Activated T-cell treated with anti-CD3 and anti-CD28 coated beads, Interleukin-2, amount 50 U/mL, for 48 hours (primary cell): Measurements from ENCODE around the gene CCNB1.
"Not testable (repeated sequence)": the region's sequence is repeated elsewhere in the genome, so short reads cannot be mapped to it uniquely, and the experiment has no call there.

Experiments used
- DNase-seq, 2 experiments: peaks; one replicate each; pipeline ENCODE4 v3.0.0-alpha.2; 2020

CCNB1 gene

DNA sequence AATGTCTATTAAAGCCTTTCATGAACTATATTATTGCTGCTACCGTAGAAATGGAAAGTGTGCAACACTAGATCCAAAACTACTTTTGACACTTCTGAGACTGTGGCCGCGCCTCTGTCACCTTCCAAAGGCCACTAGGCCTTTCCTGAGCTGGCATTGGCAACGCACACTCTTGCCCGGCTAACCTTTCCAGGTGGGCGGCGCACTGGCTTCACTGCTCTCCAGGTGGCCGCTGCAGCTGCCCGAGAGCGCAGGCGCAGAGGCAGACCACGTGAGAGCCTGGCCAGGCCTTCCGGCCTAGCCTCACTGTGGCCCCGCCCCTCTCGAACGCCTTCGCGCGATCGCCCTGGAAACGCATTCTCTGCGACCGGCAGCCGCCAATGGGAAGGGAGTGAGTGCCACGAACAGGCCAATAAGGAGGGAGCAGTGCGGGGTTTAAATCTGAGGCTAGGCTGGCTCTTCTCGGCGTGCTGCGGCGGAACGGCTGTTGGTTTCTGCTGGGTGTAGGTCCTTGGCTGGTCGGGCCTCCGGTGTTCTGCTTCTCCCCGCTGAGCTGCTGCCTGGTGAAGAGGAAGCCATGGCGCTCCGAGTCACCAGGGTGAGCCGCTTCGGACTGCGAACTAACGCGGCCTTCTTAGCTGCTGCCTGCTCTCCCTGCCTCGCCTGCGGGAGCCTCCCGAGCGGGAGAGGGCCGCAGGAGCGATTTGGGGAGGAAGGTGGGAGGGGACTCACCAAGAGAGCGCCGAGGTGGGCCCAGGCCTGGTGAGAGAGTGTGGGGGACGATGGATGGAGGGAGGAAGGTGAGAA, at the start of gene CCNB1:
Gene CCNB1, plus strand, starts transcription at position 465 of the 807 bp plus-strand sequence. Its CDS starts 113 bp downstream, at position 578.
- DNase-seq: peak; percentile 99

DNA sequence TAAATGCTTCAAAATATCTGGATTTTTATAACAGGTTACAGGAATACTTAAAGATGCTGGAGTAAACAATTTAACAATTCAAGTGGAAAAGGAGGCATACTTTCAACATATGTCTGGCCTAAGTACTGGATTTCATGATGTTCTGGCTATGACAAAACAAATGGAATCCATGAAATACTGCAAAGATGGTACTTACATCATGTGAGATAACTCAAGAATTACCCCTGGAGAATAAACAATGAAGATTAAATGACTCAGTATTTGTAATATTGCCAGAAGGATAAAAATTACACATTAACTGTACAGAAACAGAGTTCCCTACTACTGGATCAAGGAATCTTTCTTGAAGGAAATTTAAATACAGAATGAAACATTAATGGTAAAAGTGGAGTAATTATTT, 37.5 kb upstream of the CCNB1 start:
- DNase-seq: no peak

DNA sequence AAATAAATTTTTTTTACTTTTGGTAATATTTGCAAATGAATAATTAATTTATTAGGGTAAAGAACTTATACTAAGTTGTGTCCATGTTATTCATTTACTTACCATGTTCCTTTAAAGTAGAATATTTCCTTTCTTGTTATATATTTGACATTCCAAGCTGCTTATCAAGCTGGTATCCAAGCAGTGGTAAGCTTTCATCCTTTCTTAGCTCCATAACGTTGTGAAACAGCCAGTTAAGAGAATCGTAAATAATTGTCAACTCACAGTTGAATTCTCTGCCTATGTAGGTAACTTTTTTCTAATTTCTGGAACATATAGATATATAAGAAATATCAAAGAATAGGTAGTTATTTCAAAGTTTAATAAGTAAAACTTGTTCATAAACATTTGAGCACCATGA, 36.7 kb upstream of the CCNB1 start:
- no peak for DNase-seq

DNA sequence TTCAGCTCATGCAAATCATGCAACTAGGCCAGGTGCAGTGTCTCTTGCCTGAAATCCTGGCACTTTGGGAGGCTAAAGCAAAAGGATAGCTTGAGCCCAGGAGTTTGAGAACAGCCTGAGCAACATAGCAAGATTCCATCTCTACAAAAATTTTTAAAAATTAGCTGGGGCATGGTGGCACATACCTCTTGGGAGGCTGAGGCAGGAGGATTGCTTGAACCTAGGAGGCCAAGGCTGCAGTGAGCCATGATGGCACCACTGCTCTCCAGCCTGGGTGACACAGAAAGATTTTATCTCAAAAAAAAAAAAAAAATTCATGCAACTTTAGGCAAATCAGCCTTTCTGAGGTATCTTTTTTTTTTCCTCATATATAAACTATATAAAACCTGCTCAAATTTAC, 35.6 kb upstream of the CCNB1 start:
- DNase-seq: no peak

DNA sequence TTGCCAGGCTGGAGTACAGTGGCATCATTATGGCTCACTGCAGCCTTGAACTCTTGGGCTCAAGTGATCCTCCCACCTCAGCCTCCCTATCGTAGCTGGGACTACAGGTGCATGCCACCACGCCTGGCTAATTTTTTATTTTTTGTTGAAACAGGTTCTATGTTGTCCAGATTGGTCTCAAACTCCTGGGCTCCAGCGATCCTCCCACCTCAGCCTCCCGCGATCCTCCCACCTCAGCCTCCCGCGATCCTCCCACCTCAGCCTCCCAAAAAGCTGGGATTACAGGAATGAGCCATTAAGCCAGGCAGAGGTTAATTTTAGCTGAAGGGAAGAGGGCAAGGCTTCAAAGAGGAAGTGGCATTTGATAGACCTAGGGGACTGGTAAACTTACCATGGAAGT, 32.8 kb upstream of the CCNB1 start:
- DNase-seq: no peak

DNA sequence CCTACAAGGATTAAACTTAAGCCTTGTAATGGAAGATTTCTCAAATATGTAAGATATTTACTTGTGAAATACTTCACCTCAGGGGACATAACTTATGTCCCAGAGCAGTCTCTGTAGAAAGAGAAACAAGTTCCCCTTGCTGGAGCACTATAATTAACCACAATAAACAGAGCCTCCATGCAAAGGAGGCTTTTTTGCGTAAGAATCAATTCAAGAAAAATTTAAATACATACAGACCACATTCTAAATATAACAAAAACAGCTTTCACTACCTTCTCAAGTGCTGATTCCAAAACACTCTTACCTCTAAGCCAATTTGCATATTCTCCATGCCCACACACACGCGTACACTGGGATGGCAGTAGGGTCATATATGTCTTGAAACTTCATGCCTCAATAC, 30.7 kb upstream of the CCNB1 start:
- no peak for DNase-seq

DNA sequence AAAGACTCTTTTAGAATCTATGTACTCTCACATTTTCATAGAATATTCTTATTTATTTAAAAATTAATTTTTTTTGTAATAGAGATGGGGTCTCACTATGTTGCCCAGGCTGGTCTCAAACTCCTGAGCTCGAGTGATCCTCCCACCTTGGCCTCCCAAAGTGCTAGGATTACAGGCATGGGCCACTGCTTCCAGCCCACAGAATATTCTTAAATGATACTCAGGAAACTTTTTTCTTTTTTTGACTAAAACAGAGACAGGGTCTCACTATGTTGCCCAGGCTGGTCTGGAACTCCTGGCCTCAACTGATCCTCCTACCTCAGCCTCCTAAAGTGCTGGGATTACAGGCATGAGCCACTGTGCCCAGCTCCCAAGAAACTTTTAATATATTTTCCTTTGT, 29.7 kb upstream of the CCNB1 start:
- not testable (repeated sequence) for DNase-seq

DNA sequence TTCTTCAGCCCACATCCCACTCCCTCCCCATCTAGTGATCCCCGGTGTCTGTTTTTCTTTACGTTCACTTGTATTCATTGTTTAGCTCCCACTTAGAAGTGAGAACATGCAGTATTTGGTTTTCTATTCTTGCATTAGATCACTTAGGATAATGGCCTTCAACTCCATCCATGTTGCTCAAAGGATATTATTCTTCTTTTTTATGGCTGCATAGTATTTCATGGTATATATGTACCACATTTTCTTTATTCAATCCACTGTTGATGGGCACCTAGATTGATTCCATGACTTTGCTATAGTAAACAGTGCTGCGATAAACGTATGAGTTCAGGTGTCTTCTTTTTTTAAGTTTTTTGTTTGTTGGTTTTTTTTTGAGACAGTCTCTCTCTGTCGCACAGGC, 29.1 kb upstream of the CCNB1 start:
- no peak for DNase-seq

DNA sequence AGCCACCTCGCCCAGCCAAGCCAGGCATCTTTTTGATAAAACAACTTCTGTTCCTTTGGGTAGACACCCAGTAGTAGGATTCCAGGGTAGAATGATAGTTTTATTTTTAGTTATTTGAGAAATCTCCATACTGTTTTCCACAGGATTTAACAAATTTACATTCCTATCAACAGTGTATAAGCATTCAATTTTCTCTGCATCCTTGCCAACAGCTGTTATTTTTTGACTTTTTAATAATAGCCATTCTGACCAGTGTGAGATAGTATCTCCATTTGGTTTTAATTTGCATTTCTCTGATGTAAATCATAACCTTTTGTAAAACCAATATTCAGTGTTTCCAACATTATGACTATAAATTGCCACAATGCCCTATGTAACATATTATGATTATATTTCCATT, 28.2 kb upstream of the CCNB1 start:
- no peak for DNase-seq

DNA sequence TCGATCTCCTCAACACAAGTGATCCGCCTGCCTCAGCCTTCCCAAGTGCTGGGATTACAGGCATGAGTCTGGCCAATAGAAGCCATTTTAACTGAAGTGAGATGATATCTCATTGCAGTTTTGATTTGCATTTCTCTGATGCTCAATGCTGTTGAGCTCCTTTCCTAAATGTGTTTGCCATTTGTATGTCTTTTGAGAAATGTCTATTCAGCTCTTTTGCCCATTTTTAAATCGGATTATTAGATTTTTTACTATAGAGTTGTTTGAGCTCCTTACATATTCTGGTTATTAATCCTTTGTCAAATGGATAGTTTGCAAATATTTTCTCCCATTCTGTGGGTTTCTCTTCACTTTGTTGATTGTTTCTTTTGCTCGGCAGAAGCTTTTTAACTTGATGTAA, 26.7 kb upstream of the CCNB1 start:
- DNase-seq: not testable (repeated sequence)

DNA sequence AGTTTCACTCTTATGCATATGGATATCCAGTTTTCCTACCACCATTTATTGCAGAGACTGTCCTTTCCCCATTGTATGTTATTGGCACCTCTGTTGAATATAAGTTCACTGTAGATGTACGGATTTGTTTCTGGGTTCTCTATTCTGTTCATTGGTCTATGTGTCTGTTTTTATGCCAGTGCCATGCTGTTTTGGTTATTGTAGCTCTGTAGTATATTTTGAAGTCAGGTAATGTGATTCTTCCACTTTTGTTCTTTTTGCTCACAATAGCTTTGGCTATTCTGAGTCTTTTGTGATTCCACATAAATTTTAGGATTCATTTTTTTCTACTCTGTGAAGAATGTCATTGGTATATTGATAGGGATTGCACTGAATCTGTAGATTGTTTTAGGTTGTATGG, 26.1 kb upstream of the CCNB1 start:
- no peak for DNase-seq

DNA sequence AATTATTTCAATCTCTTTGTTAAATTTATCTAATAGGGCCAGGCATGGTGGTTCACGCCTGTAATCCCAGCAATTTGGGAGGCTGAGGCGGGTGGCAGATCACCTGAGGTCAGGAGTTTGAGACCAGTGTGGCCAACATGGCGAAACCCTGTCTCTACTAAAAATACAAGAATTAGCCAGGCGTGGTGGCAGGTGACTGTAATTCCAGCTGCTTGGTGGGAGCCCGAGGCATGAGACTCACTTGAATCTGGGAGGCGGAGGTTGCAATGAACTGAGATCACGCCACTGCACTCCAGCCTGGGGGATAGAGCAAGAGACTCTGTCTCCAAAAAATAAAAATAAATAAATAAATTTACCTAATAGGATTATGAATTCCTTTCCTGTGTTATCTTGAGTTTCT, 18.4 kb upstream of the CCNB1 start:
- DNase-seq: not testable (repeated sequence)

DNA sequence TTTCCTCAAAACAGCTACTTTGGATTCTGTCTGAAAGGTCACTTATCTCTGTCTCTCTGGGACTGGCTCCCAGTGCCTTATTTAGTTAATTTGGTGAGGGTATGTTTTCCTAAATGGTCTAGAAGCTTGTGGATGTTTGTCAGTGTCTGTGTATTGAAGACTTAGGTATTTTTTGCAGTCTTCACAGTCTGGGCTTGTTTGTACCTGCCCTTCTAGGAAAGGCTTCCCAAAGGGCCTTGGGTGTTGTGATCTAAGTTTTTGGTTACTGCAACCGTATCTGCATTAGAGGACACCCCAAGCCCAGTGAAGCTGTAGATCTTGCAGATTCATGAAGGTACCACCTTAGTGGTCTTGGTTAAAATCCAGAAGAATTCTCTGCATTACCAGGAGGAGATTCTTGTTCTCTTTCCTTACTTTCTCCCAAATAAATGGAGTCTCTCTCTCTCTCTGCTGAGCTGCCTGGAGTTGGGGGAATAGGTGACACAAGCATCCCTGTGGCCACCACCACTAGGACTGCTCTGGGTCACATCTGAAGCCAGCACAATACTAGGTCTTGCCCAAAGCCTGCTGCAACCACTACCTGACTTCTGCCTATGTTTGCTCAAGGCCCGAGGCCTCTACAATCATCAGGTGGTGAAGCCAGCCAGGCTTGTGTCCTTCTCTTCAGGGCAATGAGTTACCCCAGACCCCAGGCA, 17.8 kb upstream of the CCNB1 start:
- DNase-seq: no peak

DNA sequence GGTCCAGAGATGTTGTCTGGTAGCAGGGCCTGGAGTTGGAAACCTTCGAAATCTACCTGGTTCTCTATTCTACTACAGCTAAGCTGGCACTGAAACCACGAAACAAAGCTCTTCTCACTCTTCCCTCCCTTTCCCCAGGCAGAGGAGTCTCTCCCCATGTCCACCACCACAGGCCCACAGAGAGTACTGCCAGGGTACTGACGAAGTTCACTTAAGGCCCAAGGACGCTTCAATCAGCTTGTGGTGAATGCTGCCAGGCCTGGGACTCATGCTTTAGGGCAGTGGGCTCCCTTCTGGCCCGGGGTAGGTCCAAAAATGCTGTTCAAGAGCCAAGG, 17.3 kb upstream of the CCNB1 start:
- DNase-seq: no peak

DNA sequence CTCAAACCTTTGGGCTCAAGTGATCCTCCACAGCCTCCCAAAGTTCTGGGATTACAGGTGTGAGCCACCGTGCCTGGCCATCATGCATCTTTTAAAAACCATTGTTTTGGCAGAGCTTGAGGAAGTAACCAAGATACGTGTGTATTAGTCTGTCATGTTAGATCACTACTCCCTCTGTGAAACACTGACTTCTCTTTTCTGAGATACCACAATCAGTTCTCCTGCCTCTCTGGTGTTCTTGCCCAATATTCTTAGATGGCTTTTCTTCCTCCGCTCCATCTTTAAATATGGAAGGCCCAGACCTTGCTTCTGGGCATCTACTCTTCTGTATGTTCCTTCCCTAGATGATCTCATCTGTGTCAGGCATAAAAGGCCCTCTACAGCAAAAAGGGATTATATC, 14.2 kb upstream of the CCNB1 start:
- no peak for DNase-seq

DNA sequence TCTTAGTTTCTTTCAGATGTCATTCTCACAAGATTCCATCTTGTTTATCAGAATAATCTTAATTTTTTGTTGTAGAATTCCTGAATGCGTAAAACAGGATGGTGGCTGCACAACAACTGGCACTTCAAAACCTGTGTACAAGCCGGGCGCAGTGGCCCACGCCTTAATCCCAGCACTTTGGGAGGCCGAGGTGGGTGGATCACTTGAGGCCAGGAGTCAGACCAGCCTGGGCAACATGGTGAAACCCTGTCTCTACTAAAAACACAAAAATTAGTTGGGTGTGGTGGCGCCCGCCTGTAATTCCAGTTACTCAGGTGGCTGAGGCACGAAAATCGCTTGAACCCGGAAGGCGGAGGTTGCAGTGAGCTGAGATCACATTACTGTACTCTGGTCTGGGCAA, 10.5 kb upstream of the CCNB1 start:
- DNase-seq: no peak

DNA sequence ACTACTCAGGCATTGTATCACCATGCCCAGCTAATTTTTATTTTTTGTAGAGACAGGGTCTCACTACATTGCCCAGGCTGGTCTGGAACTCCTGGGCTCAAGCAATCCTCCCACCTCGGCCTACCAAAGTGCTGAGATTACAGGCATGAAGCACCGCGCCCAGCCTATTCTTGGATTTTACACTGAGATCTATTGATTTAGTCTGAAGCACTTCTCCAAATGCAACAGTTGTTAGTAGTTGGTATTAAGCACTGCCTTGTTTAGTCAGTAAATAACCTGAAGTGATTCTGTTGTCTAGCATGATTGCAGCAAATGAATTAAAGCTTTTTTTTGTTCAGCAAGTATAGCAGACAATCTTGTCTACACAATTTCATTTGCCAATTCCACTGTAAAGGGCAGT, 8.9 kb upstream of the CCNB1 start:
- no peak for DNase-seq

DNA sequence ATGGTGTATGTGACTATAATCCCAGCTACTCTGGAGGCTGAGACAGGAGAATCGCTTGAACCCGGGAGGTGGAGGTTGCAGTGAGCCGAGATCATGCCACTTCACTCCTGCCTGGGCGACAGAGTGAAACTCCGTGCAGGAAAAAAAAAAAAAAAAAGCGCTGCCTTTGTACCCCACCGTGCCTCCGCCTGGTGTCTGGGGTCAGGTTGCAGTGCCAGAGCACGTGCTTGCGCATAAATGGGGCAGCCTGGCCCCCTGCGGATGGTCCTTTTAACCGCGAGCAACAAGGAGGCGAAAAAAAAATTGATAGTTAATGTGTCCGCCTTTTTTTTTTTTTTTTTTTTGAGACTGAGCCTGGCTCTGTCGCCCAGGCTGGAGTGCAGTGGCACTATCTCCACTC, 6.3 kb upstream of the CCNB1 start:
- DNase-seq: no peak

DNA sequence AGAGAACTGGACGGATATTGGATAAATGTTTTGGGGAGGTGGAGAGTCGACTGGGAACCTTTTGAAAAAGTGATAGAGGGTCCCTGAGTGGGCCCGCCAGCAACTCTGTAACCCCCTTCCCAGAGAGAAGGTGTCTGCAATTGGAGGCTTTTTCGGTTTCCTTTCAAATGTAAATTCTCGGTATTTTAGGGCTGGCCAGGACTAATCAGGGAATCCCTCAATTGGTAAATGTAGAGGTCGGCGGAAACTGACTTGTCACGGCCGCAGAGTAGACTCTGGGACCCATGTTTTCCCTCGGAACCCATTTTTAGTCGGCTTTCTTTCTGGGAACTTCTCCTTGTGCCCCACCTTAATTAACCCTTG, 524 bp downstream of the CCNB1 start:
- no peak for DNase-seq

DNA sequence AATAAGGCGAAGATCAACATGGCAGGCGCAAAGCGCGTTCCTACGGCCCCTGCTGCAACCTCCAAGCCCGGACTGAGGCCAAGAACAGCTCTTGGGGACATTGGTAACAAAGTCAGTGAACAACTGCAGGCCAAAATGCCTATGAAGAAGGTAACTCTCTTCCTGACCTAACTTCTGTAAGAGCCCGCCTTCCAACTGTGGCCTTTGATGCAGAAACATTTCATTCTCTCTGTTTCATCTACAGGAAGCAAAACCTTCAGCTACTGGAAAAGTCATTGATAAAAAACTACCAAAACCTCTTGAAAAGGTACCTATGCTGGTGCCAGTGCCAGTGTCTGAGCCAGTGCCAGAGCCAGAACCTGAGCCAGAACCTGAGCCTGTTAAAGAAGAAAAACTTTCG, 979 bp downstream of the CCNB1 start:
- no peak for DNase-seq

DNA sequence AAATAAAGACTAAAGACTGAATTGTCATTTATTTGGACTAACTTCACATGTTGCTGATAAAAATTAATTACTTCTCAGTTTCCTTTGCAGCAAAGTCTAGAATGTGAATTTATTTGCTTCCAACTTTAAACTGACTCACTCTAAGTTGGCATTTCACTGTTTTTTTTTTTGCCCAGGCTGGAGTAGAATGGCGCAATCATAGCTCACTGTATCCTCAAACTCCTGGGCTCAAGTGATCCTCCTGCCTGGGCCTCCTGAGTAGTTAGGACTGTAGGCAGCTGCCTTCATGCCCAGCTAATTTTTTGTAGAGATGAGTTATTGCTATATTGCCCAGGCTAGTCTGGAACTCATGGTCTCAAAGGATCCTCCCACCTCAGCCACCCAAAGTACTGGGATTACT, 3.5 kb downstream of the CCNB1 start:
- no peak for DNase-seq

DNA sequence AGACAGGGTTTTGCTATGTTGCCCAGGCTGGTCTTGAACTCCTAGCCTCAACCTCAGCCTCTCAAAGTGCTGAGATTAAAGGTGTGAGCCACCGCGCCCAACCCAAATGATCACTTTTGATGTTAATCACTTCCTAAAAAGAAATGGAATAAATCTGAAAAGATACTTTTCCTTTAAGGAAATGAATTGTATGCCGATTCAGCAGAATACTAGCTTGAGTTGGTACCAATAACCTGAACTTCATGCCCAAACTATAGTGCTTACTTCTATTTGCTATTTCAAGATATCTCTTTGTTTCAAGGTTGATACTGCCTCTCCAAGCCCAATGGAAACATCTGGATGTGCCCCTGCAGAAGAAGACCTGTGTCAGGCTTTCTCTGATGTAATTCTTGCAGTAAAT, 4.0 kb downstream of the CCNB1 start:
- DNase-seq: no peak

DNA sequence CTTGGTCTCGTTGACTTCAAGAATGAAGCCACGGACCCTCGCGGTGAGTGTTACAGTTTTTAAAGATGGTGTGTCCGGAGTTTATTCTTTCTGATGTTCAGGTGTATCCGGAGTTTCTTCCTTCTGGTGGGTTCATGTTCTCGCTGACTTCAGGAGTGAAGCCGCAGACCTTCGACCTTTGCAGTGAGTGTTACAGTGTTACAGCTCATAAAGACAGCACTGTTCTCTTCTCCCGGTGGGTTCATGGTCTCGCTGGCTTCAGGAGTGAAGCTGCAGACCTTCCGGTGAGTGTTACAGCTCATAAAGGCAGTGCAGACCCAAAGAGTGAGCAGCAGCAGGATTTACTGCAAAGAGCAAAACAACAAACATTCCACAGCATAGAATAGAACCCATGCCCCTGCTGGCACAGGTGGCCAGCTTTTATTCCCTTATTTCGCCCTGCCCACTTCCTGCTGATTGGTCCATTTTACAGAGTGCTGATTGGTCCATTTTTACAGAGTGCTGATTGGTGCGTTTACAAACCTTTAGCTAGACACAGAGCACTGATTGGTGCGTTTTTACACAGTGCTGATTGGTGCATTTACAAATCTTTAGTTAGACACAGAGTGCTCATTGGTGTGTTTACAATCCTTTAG, 14.8 kb downstream of the CCNB1 start:
- not testable (repeated sequence) for DNase-seq

DNA sequence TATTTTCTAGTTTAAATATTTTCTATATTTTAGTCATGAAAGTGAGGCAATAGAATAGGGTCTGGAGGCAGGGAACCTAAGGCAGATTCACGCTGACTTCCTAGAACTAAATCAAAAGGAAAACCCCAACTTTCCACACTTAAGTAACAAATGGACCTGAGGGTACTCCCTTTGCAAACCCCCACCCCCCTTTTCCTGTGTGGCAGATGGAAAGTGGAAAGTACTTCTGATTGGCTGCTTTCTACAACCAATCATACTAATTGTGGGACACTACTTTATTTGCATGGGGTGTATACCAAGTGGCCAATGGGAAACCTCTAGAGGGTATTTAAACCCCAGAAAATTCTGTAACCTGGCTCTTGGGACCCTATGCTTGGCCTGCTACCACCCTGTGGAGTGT, 17.7 kb downstream of the CCNB1 start:
- no peak for DNase-seq
